AG09319 (cell line): ENCODE results near the gene ZNF385A.

Experiments used
- DNase-seq: peaks from one replicate; pipeline ENCODE4 v3.0.0-alpha.2; 2010; ENCODE audit warnings: low read depth; ENCODE audit errors: extremely low read depth
- CTCF ChIP-seq: IDR thresholded peaks from 2 replicates; pipeline ENCODE4 v1.5.1; 2011; ENCODE audit warnings: low read depth, mild to moderate bottlenecking, inconsistent platforms, low read length, moderate library complexity

The ZNF385A gene

DNA sequence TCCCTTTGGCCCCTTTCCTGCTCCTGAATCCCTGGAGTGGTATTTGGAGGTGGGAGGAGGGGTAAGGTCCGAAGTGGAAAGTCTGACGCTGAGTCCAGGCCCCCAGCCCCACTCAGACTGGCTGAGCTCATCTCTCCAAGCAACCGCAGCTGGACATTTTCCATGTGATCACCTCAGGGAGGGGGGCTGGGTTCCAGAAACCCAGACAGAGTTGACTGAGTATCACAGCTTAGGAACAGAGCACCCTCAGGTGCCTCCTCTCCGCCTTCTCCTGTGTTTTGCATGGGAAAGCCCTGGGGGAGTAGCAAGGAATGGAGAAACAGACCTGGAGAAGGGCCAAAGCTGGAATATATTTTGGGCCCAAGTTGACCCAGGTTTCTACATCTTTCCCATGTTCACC, 42.6 kb upstream of the ZNF385A start:
- no peak for DNase-seq
- no peak for TF ChIP-seq CTCF

- TF ChIP-seq CTCF, result no peak
Measured at GRCh38 chr12:54426690-54427089, 42.2 kb upstream of the ZNF385A start.

GRCh38 chr12:54425702-54426101, 41.2 kb upstream of the ZNF385A start:
- no peak for TF ChIP-seq CTCF
- no peak for DNase-seq

More at GRCh38 chr12:54426690-54427089, 42.2 kb upstream of the ZNF385A start:
- no peak for DNase-seq

GRCh38 chr12:54424224-54424623, 39.7 kb upstream of the ZNF385A start:
- DNase-seq, result no peak
- TF ChIP-seq CTCF, result no peak

GRCh38 chr12:54423816-54424150, 39.2 kb upstream of the ZNF385A start:
- no peak for DNase-seq
- TF ChIP-seq CTCF, result no peak

- no peak for TF ChIP-seq CTCF
- DNase-seq, result no peak
Measured at GRCh38 chr12:54421879-54422250, 37.3 kb upstream of the ZNF385A start.

GRCh38 chr12:54421175-54421878, 36.8 kb upstream of the ZNF385A start:
- no peak for TF ChIP-seq CTCF
- no peak for DNase-seq
